DMS153 treated with DMSO at 0.1 percent for 48 hours (cell line): ENCODE measurements around the gene C10orf95.
"Not testable (repeated sequence)": the region's sequence is repeated elsewhere in the genome, so short reads cannot be mapped to it uniquely, and the experiment has no call there.

Experiments used
- DNase-seq: peaks from one replicate; lab custom pipeline; 2025; ENCODE audit not compliant: unreplicated experiment; lab: John Stamatoyannopoulos, UW

Gene C10orf95

GRCh38 chr10:102465466-102465865, 14.1 kb upstream of the C10orf95 start:
- DNase-seq, result no peak

- DNase-seq, result no peak
These were observed 12.6 kb upstream of the C10orf95 start for GRCh38 chr10:102463983-102464382.

- no peak for DNase-seq
These were observed 11.2 kb upstream of the C10orf95 start for GRCh38 chr10:102462512-102463054.

GRCh38 chr10:102461187-102462054, 10.1 kb upstream of the C10orf95 start:
- DNase-seq, result peak; percentile 96

- no peak for DNase-seq
These were observed 9.5 kb upstream of the C10orf95 start for GRCh38 chr10:102460836-102461186.

GRCh38 chr10:102458656-102459055, 7.3 kb upstream of the C10orf95 start:
- no peak for DNase-seq

- no peak for DNase-seq
These were observed 6.3 kb upstream of the C10orf95 start for GRCh38 chr10:102457591-102458150.

GRCh38 chr10:102455893-102456471, 4.6 kb upstream of the C10orf95 start:
- DNase-seq, result no peak

GRCh38 chr10:102454662-102455487, 3.5 kb upstream of the C10orf95 start:
- not testable (repeated sequence) for DNase-seq

GRCh38 chr10:102453502-102453901, 2.2 kb upstream of the C10orf95 start:
- DNase-seq, result no peak

- DNase-seq, result no peak
These were observed 1.5 kb upstream of the C10orf95 start for GRCh38 chr10:102452672-102453340.

- DNase-seq, result peak; percentile 71
These were observed 804 bp downstream of the C10orf95 start for GRCh38 chr10:102450374-102451104.

- no peak for DNase-seq
These were observed 1.3 kb downstream of the C10orf95 start for GRCh38 chr10:102450124-102450373.

GRCh38 chr10:102449321-102450123, 1.8 kb downstream of the C10orf95 start:
- DNase-seq, result peak; percentile 39

- no peak for DNase-seq
These were observed 6.5 kb downstream of the C10orf95 start for GRCh38 chr10:102444851-102445250.

GRCh38 chr10:102438374-102438773, 13.0 kb downstream of the C10orf95 start:
- DNase-seq, result no peak

GRCh38 chr10:102437515-102437914, 13.8 kb downstream of the C10orf95 start:
- no peak for DNase-seq

GRCh38 chr10:102436312-102436711, 15.0 kb downstream of the C10orf95 start:
- DNase-seq, result no peak

GRCh38 chr10:102435529-102436233, 15.7 kb downstream of the C10orf95 start:
- no peak for DNase-seq
